Measurements from ENCODE around the gene PAK5.

Gene PAK5

DNA sequence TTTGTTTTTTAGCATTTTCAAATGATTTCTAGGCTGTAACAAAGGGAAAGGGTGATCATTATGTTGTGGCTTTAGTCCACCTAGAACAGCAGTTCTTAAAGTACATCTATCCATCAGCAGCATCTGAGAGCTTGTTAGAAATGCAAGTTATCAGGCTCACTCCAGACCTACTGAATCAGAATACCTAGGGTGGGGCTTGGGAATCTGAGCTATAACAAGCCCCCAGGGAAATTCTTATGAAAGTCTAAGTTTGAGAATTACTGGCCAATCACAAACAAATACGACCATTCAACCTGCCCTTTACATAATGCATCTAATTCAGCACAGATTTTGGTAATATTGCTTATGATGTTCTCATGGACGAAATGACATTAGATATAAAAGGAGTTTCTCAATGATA, 201.0 kb downstream of the PAK5 start:
- ATAC-seq (ENCODE audit: low read depth) = no peak
- no peaks in the 10 kb centered on the region for H3K36me3 ChIP-seq (ENCODE audit: low read depth)
- H3K4me3 ChIP-seq (ENCODE audit: severe bottlenecking) = no peak overlapping the region
- no peak for TF ChIP-seq CTCF (IDR thresholded peaks at IDR 0.05; ENCODE audit: poor library complexity, severe bottlenecking)
- H3K4me1 ChIP-seq (ENCODE audit: insufficient read depth, poor library complexity, severe bottlenecking) = no peaks in the 10 kb centered on the region
- H3K27me3 ChIP-seq (ENCODE audit: insufficient read depth, poor library complexity, severe bottlenecking) = no peaks in the 10 kb centered on the region
- H3K9me3 ChIP-seq (ENCODE audit: severe bottlenecking) = no peaks in the 10 kb centered on the region
- DNase-seq (ENCODE audit: low spot score) = no peak
- H3K27ac ChIP-seq (ENCODE audit: poor library complexity, severe bottlenecking) = no peak overlapping the region

GRCh38 chr20:9635750-9636149, 203.1 kb downstream of the PAK5 start:
- no peak for DNase-seq (ENCODE audit: low spot score)
- Histone ChIP-seq H3K27me3 (ENCODE audit: insufficient read depth, poor library complexity, severe bottlenecking) (no peaks in the 10 kb centered on the region), H3K27ac (ENCODE audit: poor library complexity, severe bottlenecking) (no peak overlapping the region), H3K36me3 (ENCODE audit: low read depth) (no peaks in the 10 kb centered on the region), H3K9me3 (ENCODE audit: severe bottlenecking) (no peaks in the 10 kb centered on the region), H3K4me3 (ENCODE audit: severe bottlenecking) (no peak overlapping the region), H3K4me1 (ENCODE audit: insufficient read depth, poor library complexity, severe bottlenecking) (no peaks in the 10 kb centered on the region)
- no peak for TF ChIP-seq CTCF (IDR thresholded peaks at IDR 0.05; ENCODE audit: poor library complexity, severe bottlenecking)
- ATAC-seq (ENCODE audit: low read depth) = no peak

DNA sequence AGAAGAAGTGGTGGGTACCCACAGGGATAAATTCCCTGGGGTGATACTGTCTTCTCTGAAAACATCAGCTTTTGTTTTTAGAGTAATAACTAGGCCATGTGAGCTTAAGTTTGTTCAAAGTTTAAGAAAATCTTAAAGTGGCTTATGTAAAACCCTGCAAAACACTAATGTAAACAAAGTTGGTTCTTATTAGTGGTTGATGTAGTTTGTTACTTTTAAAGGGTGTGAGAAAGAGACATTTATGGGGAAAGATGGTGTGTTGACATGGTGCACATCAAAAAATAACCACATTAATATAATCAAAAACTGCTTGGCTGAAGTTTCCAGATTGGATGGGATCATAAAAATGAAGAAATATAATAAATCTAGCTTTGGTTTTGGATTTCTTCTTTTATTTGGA, 204.5 kb downstream of the PAK5 start:
- TF ChIP-seq CTCF (IDR thresholded peaks at IDR 0.05; ENCODE audit: poor library complexity, severe bottlenecking) = no peak
- ATAC-seq (ENCODE audit: low read depth) (no peak), DNase-seq (ENCODE audit: low spot score) (no peak)
- no peaks in the 10 kb centered on the region for H3K36me3 ChIP-seq (ENCODE audit: low read depth)
- H3K4me1 ChIP-seq (ENCODE audit: insufficient read depth, poor library complexity, severe bottlenecking) = no peaks in the 10 kb centered on the region
- H3K27me3 ChIP-seq (ENCODE audit: insufficient read depth, poor library complexity, severe bottlenecking) = no peaks in the 10 kb centered on the region
- no peak overlapping the region for H3K27ac ChIP-seq (ENCODE audit: poor library complexity, severe bottlenecking)
- no peak overlapping the region for H3K4me3 ChIP-seq (ENCODE audit: severe bottlenecking)
- H3K9me3 ChIP-seq (ENCODE audit: severe bottlenecking) = no peaks in the 10 kb centered on the region

DNA sequence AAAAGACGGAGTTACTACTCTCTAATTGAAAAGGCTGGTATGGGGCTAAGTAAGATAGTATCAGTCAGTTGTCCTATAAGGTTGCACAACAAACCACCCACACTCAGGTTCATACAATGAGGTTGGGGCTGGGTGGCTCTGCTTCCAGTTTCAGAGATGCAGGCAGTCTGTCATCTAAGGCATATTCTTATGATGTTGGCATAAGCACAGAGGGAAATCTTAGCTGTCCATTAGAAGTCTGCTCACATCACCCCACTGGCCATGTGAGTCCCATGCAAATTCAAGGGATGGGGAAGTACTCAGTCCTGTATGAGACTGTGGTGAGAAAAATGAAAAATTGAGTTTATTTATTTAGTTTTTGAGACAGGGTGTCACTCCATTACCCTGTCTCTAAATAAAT, 205.9 kb downstream of the PAK5 start:
- ATAC-seq (ENCODE audit: low read depth) = no peak
- Histone ChIP-seq H3K27ac (ENCODE audit: poor library complexity, severe bottlenecking) (no peak overlapping the region), H3K4me1 (ENCODE audit: insufficient read depth, poor library complexity, severe bottlenecking) (no peaks in the 10 kb centered on the region), H3K4me3 (ENCODE audit: severe bottlenecking) (no peak overlapping the region), H3K36me3 (ENCODE audit: low read depth) (no peaks in the 10 kb centered on the region), H3K27me3 (ENCODE audit: insufficient read depth, poor library complexity, severe bottlenecking) (no peaks in the 10 kb centered on the region), H3K9me3 (ENCODE audit: severe bottlenecking) (no peaks in the 10 kb centered on the region)
- TF ChIP-seq CTCF (IDR thresholded peaks at IDR 0.05; ENCODE audit: poor library complexity, severe bottlenecking) = no peak
- DNase-seq (ENCODE audit: low spot score) = no peak

GRCh38 chr20:9632265-9632664, 206.6 kb downstream of the PAK5 start:
- ATAC-seq (ENCODE audit: low read depth) = no peak
- TF ChIP-seq CTCF (IDR thresholded peaks at IDR 0.05; ENCODE audit: poor library complexity, severe bottlenecking) = no peak
- Histone ChIP-seq H3K4me3 (ENCODE audit: severe bottlenecking) (no peak overlapping the region), H3K27ac (ENCODE audit: poor library complexity, severe bottlenecking) (no peak overlapping the region), H3K4me1 (ENCODE audit: insufficient read depth, poor library complexity, severe bottlenecking) (no peaks in the 10 kb centered on the region), H3K9me3 (ENCODE audit: severe bottlenecking) (no peaks in the 10 kb centered on the region), H3K36me3 (ENCODE audit: low read depth) (no peaks in the 10 kb centered on the region), H3K27me3 (ENCODE audit: insufficient read depth, poor library complexity, severe bottlenecking) (no peaks in the 10 kb centered on the region)
- DNase-seq (ENCODE audit: low spot score) = no peak
